HFFc6 (cell line): ENCODE measurements around the gene PDZD8. TPM values are rescaled to one million over a fixed set of nuclear protein-coding genes. Genes with fewer than 3 reads are reported as not detected.
A peak's percentile ranks its signal among the peaks of the same experiment; 100 is the strongest.

Experiments
- DNase-seq: peaks from one replicate; pipeline ENCODE4 v3.0.0-alpha.2; 2018
- H3K27ac Mint-ChIP-seq: 2 replicates; pipeline ENCODE4 v1.8.0; 2020; ENCODE audit warnings: mild to moderate bottlenecking, mixed read lengths
- H3K27me3 Mint-ChIP-seq: 2 replicates; pipeline ENCODE4 v1.8.0; 2021; ENCODE audit warnings: mild to moderate bottlenecking, moderate library complexity, mixed read lengths; ENCODE audit not compliant: insufficient read depth
- H3K36me3 Mint-ChIP-seq: 2 replicates; pipeline ENCODE4 v1.8.0; 2021; ENCODE audit warnings: low read depth, mixed read lengths
- H3K4me1 Mint-ChIP-seq: 2 replicates; pipeline ENCODE4 v1.8.0; 2020; ENCODE audit warnings: low read depth, mixed read lengths
- H3K4me3 Mint-ChIP-seq: 2 replicates; pipeline ENCODE4 v1.8.0; 2020; ENCODE audit warnings: mild to moderate bottlenecking, moderate library complexity, mixed read lengths
- H3K9me3 Mint-ChIP-seq: 2 replicates; pipeline ENCODE4 v1.8.0; 2020; ENCODE audit warnings: mild to moderate bottlenecking, mixed read lengths
- total RNA-seq, 6 experiments: library from RNA; stranded (reverse); fragmentation: NEBNext Ultra II Directional; extraction: Animal tissue kit (Norgen Biotek cat#: 25700); gene quantifications; 2 replicates in 1 of 6; 3 replicates in 5 of 6; pipeline ENCODE4 v1.2.3, GENCODE V29; 2021
- TF ChIP-seq, protein P1 (sequence below): fragments of 200-600 bp; sonication (generic); IDR thresholded peaks from 2 replicates; pipeline ENCODE4 v1.5.0; 2021; ENCODE audit warnings: antibody characterized with exemption, mild to moderate bottlenecking

Gene PDZD8
- total RNA-seq, 6 experiments from 2014 or later = 29.9 to 32.5 (median 31.5) TPM

DNA sequence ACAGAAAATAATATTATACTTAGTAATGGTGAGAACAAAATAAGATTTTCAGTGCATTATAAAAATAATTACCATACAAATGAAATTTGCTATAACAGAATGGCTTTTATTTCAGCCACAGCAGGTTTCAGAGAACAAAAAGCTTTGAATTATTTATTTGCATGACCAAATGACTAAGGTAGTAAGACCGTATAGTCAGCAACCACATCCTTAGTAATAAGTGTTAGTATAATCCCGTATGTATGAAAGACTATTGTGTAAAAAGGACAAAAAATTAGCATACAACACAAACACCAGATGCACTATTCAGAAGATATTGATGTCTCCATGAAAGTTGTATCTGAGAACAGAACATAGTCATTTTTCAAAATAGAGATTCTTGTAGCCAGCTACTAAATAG, 12.2 kb downstream of the PDZD8 start:
- Mint-ChIP-seq H3K4me1 (peaks cover 63% of the 10 kb centered on the region), H3K27ac (no peak overlapping the region)

DNA sequence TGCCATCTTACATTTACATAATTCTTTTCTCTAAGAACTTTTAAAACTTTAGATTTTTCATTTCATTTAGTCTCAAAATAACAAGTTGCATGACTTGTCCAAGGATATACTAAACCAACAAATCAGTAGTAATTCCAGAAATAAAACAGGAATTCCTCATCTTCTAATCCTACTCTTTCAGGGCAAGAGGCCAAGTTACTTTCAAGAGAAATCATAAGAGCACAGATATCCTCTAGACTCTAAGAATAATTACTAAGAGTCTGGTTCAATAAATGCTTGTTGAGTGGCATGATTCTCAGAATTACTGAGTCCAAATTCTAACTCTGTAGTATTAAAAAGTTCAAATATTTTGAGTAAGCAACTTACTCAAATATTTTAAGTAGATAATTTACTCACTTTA, 12.9 kb downstream of the PDZD8 start:
- Mint-ChIP-seq H3K27me3 (no peaks in the 10 kb centered on the region), H3K36me3 (no peaks in the 10 kb centered on the region), H3K4me1 (peaks cover 63% of the 10 kb centered on the region), H3K4me3 (no peak overlapping the region; the same call in 1 of the 2 replicates), H3K9me3 (no peaks in the 10 kb centered on the region), H3K27ac (no peak overlapping the region; the same call in 1 of the 2 replicates)
- TF ChIP-seq, protein P1, sequence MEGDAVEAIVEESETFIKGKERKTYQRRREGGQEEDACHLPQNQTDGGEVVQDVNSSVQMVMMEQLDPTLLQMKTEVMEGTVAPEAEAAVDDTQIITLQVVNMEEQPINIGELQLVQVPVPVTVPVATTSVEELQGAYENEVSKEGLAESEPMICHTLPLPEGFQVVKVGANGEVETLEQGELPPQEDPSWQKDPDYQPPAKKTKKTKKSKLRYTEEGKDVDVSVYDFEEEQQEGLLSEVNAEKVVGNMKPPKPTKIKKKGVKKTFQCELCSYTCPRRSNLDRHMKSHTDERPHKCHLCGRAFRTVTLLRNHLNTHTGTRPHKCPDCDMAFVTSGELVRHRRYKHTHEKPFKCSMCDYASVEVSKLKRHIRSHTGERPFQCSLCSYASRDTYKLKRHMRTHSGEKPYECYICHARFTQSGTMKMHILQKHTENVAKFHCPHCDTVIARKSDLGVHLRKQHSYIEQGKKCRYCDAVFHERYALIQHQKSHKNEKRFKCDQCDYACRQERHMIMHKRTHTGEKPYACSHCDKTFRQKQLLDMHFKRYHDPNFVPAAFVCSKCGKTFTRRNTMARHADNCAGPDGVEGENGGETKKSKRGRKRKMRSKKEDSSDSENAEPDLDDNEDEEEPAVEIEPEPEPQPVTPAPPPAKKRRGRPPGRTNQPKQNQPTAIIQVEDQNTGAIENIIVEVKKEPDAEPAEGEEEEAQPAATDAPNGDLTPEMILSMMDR = no peak
- no peak for DNase-seq

More for the DNA sequence above, 12.2 kb downstream of the PDZD8 start:
- Mint-ChIP-seq H3K36me3 (no peaks in the 10 kb centered on the region), H3K4me3 (peak overlapping the region; percentile 5; the same call in 1 of the 2 replicates), H3K9me3 (no peaks in the 10 kb centered on the region), H3K27me3 (no peaks in the 10 kb centered on the region)
- DNase-seq = peak; percentile 56
- TF ChIP-seq, protein P1 = no peak

DNA sequence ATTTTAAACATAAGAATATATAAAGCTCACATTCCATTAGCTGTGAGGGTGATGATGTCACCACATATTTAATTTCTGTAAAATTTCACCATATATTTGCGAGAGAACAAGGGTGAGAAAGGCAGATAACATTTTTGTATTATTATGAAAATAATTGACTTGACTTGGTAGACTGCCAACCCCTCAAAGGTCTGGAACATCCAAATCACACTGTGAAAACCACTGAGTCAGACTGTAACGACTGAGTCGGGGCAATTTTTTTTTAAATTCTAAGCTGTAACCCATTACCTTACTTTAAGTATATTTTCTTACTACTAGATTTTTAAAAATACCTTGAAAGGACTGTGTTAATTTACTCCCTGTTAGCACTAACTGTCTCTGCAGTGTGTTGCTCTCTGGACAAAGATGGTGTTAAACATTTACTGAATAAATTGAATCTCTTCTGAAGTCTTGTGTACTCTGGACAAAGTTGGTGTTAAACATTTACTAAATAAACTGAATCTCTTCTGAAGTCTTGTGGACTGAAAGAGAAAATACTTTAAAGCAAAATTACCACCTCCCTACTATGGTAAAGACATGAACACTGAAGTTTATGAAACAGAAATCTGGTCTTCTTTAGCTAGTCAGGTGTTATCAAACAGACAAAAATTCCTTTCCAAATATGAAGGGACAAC, 14.1 kb downstream of the PDZD8 start:
- no peaks in the 10 kb centered on the region for H3K36me3 Mint-ChIP-seq
- no peak for DNase-seq
- no peak overlapping the region for H3K27ac Mint-ChIP-seq
- peak overlapping the region; percentile 45; the same call in 1 of the 2 replicates for H3K4me3 Mint-ChIP-seq
- H3K9me3 Mint-ChIP-seq = no peaks in the 10 kb centered on the region
- TF ChIP-seq, protein P1 = no peak
- H3K27me3 Mint-ChIP-seq = no peaks in the 10 kb centered on the region
- peaks cover 61% of the 10 kb centered on the region for H3K4me1 Mint-ChIP-seq

DNA sequence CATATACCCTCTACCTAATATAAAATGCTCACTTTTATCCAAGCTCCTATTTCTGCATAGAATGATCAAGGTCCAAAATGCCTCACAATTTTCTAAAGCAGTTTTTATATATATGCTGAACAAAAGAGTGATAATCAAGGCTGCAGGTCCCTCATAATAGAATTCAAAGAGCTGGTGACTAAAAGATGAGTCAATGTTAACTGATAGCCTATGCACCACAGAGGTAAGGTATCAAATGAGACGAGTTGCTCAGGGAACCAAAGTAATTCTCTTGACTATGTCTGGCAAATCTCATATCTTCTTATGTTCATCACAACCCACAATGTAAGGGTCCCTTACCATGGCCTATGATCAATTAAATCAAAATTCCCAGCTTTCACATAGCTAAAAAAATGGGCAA, 15.2 kb downstream of the PDZD8 start:
- Mint-ChIP-seq H3K36me3 (no peaks in the 10 kb centered on the region), H3K4me1 (peaks cover 54% of the 10 kb centered on the region), H3K9me3 (no peaks in the 10 kb centered on the region), H3K27ac (no peak overlapping the region; the same call in 1 of the 2 replicates), H3K27me3 (no peaks in the 10 kb centered on the region), H3K4me3 (no peak overlapping the region)
- no peak for DNase-seq
- TF ChIP-seq, protein P1 = no peak

DNA sequence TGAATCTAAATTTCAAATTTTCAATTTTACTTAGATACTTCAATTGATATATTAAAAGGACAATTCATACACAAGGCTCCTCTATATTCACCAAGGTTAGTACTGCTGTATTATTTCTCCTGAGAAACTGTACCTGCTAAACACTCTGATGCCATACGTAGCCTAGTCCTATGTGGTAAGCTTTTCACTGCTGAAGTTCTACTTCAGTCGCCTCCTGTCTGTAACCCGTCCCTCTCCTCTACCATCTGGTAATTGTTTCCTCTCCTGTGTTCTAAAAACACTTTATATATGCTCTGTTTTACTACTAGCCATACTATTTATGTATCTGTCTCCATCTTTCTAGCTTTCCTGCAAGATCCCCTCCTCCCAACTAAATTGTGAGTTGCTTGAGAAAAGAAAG, 20.2 kb downstream of the PDZD8 start:
- TF ChIP-seq, protein P1 = no peak
- no peak for DNase-seq
- Mint-ChIP-seq H3K9me3 (no peaks in the 10 kb centered on the region), H3K27ac (no peak overlapping the region), H3K4me3 (no peak overlapping the region), H3K36me3 (no peaks in the 10 kb centered on the region), H3K27me3 (no peaks in the 10 kb centered on the region), H3K4me1 (peaks cover 26% of the 10 kb centered on the region)
